Smooth muscle cell (in vitro differentiated cells): ENCODE measurements around the gene SYMPK. TPM values are rescaled to one million over a fixed set of nuclear protein-coding genes. Genes with fewer than 3 reads are reported as not detected.

Experiments used
- DNase-seq: peaks from one replicate; lab custom pipeline; 2025; ENCODE audit not compliant: unreplicated experiment; lab: John Stamatoyannopoulos, UW
- H2AFZ ChIP-seq: fragments of 200-600 bp; sonication (generic); 2 replicates; pipeline ENCODE4 v1.6.0; 2016; ENCODE audit warnings: antibody characterized with exemption, low read depth, mild to moderate bottlenecking
- H3F3A ChIP-seq: fragments of 200-600 bp; sonication (generic); 2 replicates; pipeline ENCODE4 v1.6.0; 2017; ENCODE audit warnings: antibody characterized with exemption, low read depth
- H3K27ac ChIP-seq: fragments of 200-600 bp; sonication (generic); 2 replicates; pipeline ENCODE4 v1.5.1; 2016; ENCODE audit warnings: low read depth, mild to moderate bottlenecking
- H3K27me3 ChIP-seq: fragments of 200-600 bp; sonication (generic); 2 replicates; pipeline ENCODE4 v1.6.1; 2016; ENCODE audit warnings: low read depth, mild to moderate bottlenecking
- H3K36me3 ChIP-seq: fragments of 200-600 bp; sonication (generic); 2 replicates; pipeline ENCODE4 v1.5.1; 2016; ENCODE audit warnings: low read depth
- H3K4me1 ChIP-seq: fragments of 200-600 bp; sonication (generic); 2 replicates; pipeline ENCODE4 v1.5.1; 2016; ENCODE audit warnings: low read depth
- H3K4me2 ChIP-seq: fragments of 200-600 bp; sonication (generic); 2 replicates; pipeline ENCODE4 v1.6.0; 2016; ENCODE audit warnings: mild to moderate bottlenecking
- H3K4me3 ChIP-seq: fragments of 200-600 bp; sonication (generic); 2 replicates; pipeline ENCODE4 v1.5.1; 2016; ENCODE audit warnings: mild to moderate bottlenecking
- H3K79me2 ChIP-seq: fragments of 200-600 bp; sonication (generic); 2 replicates; pipeline ENCODE4 v1.6.0; 2016; ENCODE audit warnings: low read depth, mild to moderate bottlenecking
- H3K9ac ChIP-seq: fragments of 200-600 bp; sonication (generic); 2 replicates; pipeline ENCODE4 v1.6.0; 2016; ENCODE audit warnings: low read depth
- H3K9me3 ChIP-seq: fragments of 200-600 bp; sonication (generic); replicated peaks from 2 replicates; pipeline ENCODE4 v1.5.1; 2016; ENCODE audit warnings: low read depth
- H4K20me1 ChIP-seq: fragments of 200-600 bp; sonication (generic); 2 replicates; pipeline ENCODE4 v1.6.0; 2016; ENCODE audit warnings: low read depth
- CTCF ChIP-seq: fragments of 200-600 bp; sonication (generic); IDR thresholded peaks from 2 replicates; pipeline ENCODE4 v1.5.1; 2017; ENCODE audit warnings: borderline replicate concordance, mild to moderate bottlenecking, antibody characterized with exemption; ENCODE audit not compliant: insufficient read depth, poor library complexity, severe bottlenecking
- WGBS: methylation state at CpG from one replicate; pipeline ENCODE4 v1.1.7; 2016; ENCODE audit warnings: low lambda C conversion rate; 5-methylcytosine and 5-hydroxymethylcytosine counted together
- polyA plus RNA-seq: library from polyadenylated mRNA; unstranded; fragments of >200 nt; fragmentation: Nextera tagmentation; extraction: Ambion mirVana; gene quantifications from 2 replicates; pipeline ENCODE4 v1.2.1, GENCODE V29; 2016
- total RNA-seq: library from RNA; depleted of rRNA; stranded (reverse); fragments of >200 nt; gene quantifications from 2 replicates; pipeline ENCODE4 v1.2.3, GENCODE V29; 2014

The SYMPK gene
- total and polyA plus RNA-seq, 2 experiments from 2014 or later = 28.6 to 30.9 TPM

DNA sequence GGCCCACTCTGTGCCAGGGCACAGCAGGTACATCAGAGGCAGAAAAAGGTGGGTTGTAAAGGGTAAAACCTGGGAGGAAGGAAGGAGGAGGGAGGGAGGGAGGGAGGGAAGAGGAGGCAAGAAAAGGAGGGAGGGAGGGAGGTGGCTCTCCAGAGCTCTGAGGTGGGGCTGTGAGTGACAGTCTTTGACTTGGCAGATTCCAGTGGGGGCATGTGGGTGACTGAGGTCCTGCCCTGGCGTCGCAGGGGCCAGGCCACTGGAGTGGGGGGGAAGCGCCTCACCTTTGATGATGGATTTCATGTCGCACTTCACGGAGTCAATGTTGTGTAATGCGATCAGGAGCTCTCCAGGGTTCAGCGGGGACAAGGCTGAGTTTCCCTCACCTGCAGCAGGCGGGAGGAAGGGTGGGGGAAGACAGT is 41.8 kb downstream of the SYMPK start:
- H2AFZ ChIP-seq = no peak overlapping the region
- WGBS = 98% methylated on average over 8 of the region's 8 CpGs

GRCh38 chr19:45820413-45821102 is 42.4 kb downstream of the SYMPK start:
- no peak for DNase-seq
- no peak overlapping the region for H3K27ac ChIP-seq
- no peak overlapping the region for H3K9ac ChIP-seq
- 90% methylated on average over 19 of the region's 20 CpGs for WGBS
- H3K27me3 ChIP-seq = no peaks in the 10 kb centered on the region
- no peaks in the 10 kb centered on the region for H4K20me1 ChIP-seq
- H3F3A ChIP-seq = no peaks in the 10 kb centered on the region
- no peaks in the 10 kb centered on the region for H3K9me3 ChIP-seq
- peaks cover 5% of the 10 kb centered on the region for H3K4me1 ChIP-seq
- TF ChIP-seq CTCF = no peak
- H3K4me3 ChIP-seq = no peak overlapping the region
- H3K36me3 ChIP-seq = no peaks in the 10 kb centered on the region
- H3K4me2 ChIP-seq = no peak overlapping the region
- H2AFZ ChIP-seq = no peak overlapping the region
- no peaks in the 10 kb centered on the region for H3K79me2 ChIP-seq

More for the DNA sequence above, 41.8 kb downstream of the SYMPK start:
- H3K79me2 ChIP-seq = no peaks in the 10 kb centered on the region
- H3K36me3 ChIP-seq = no peaks in the 10 kb centered on the region
- H3K9ac ChIP-seq = no peak overlapping the region
- no peak for TF ChIP-seq CTCF
- no peak overlapping the region for H3K27ac ChIP-seq
- H3K4me3 ChIP-seq = no peak overlapping the region
- no peaks in the 10 kb centered on the region for H3K27me3 ChIP-seq
- DNase-seq = no peak
- no peaks in the 10 kb centered on the region for H3F3A ChIP-seq
- H4K20me1 ChIP-seq = no peaks in the 10 kb centered on the region
- H3K4me2 ChIP-seq = no peak overlapping the region
- no peaks in the 10 kb centered on the region for H3K4me1 ChIP-seq
- no peaks in the 10 kb centered on the region for H3K9me3 ChIP-seq

- 89% methylated on average over 6 of the region's 6 CpGs for WGBS
- Histone ChIP-seq H3K4me2 (no peak overlapping the region), H3K9ac (no peak overlapping the region), H3K9me3 (no peaks in the 10 kb centered on the region), H3K4me1 (peaks cover 13% of the 10 kb centered on the region), H3K4me3 (no peak overlapping the region), H3K27ac (no peak overlapping the region), H3K27me3 (no peaks in the 10 kb centered on the region), H3K36me3 (no peaks in the 10 kb centered on the region), H3K79me2 (no peaks in the 10 kb centered on the region), H3F3A (no peaks in the 10 kb centered on the region), H4K20me1 (no peaks in the 10 kb centered on the region), H2AFZ (no peak overlapping the region)
- no peak for DNase-seq
- no peak for TF ChIP-seq CTCF
Observed at GRCh38 chr19:45819769-45820168, 43.2 kb downstream of the SYMPK start.

- H3K36me3 ChIP-seq = no peaks in the 10 kb centered on the region
- no peaks in the 10 kb centered on the region for H3K9me3 ChIP-seq
- peaks cover 13% of the 10 kb centered on the region for H3K4me1 ChIP-seq
- H2AFZ ChIP-seq = no peak overlapping the region
- no peak overlapping the region for H3K9ac ChIP-seq
- no peaks in the 10 kb centered on the region for H4K20me1 ChIP-seq
- TF ChIP-seq CTCF = no peak
- no peak overlapping the region for H3K4me3 ChIP-seq
- no peaks in the 10 kb centered on the region for H3K79me2 ChIP-seq
- WGBS = 79% methylated on average over 19 of the region's 19 CpGs
- no peak for DNase-seq
- H3F3A ChIP-seq = no peaks in the 10 kb centered on the region
- no peaks in the 10 kb centered on the region for H3K27me3 ChIP-seq
- no peak overlapping the region for H3K27ac ChIP-seq
- no peak overlapping the region for H3K4me2 ChIP-seq
Observed at GRCh38 chr19:45817725-45818301, 45.1 kb downstream of the SYMPK start.
